OCI-LY7 (cell line): Measurements from ENCODE around the gene RPL27A. TPM values are rescaled to one million over a fixed set of nuclear protein-coding genes. Genes with fewer than 3 reads are reported as not detected.

Experiments used
- BruUV-seq: library from RNA; stranded (reverse); fragments of 400-500 nt; replicated peaks from 2 replicates; lab custom pipeline; 2021; lab: Mats Ljungman, UMichigan
- CTCF ChIA-PET: fragments of 300-600 bp; sonication (Branson Sonifier 250); formaldehyde crosslinking; loops from one replicate; lab custom pipeline; 2022; ENCODE audit warnings: antibody characterized with exemption; ENCODE audit not compliant: unreplicated experiment; lab: Charles Lee
- POLR2A ChIA-PET: fragments of 300-600 bp; sonication (Branson Sonifier 250); formaldehyde crosslinking; loops from one replicate; lab custom pipeline; 2022; ENCODE audit warnings: antibody characterized with exemption; lab: Charles Lee
- DNase-seq: peaks from one replicate; pipeline ENCODE4 v3.0.0-alpha.2; 2015; ENCODE audit warnings: low spot score
- H2AFZ ChIP-seq: fragments of 200-600 bp; sonication (generic), shearing (Covaris generic); 2 replicates; pipeline ENCODE4 v1.6.1; 2014; ENCODE audit warnings: mild to moderate bottlenecking, antibody characterized with exemption, low read length, moderate library complexity
- H3K27ac ChIP-seq: fragments of 200-600 bp; sonication (generic); 2 replicates; pipeline ENCODE4 v1.5.1; 2014; ENCODE audit warnings: mixed run types, low read depth, mild to moderate bottlenecking, moderate library complexity, low read length, inconsistent platforms; ENCODE audit not compliant: poor library complexity, severe bottlenecking
- H3K36me3 ChIP-seq: fragments of 200-600 bp; sonication (generic); 2 replicates; pipeline ENCODE4 v1.6.1; 2014; ENCODE audit warnings: mild to moderate bottlenecking, antibody characterized with exemption, low read length, moderate library complexity, mixed read lengths; ENCODE audit not compliant: insufficient read depth
- H3K4me1 ChIP-seq: fragments of 200-600 bp; sonication (generic); 2 replicates; pipeline ENCODE4 v1.5.1; 2014; ENCODE audit warnings: mild to moderate bottlenecking, low read length; ENCODE audit not compliant: insufficient read depth, poor library complexity, severe bottlenecking
- H3K4me2 ChIP-seq: fragments of 200-600 bp; sonication (generic); 2 replicates; pipeline ENCODE4 v1.6.1; 2014; ENCODE audit warnings: mild to moderate bottlenecking, low read length
- H3K4me3 ChIP-seq: fragments of 200-600 bp; sonication (generic); 2 replicates; pipeline ENCODE4 v1.5.1; 2014; ENCODE audit warnings: mild to moderate bottlenecking, low read depth, low read length; ENCODE audit not compliant: poor library complexity, severe bottlenecking
- H3K79me2 ChIP-seq: fragments of 200-600 bp; sonication (generic); 2 replicates; pipeline ENCODE4 v1.6.1; 2016; ENCODE audit warnings: low read depth, mild to moderate bottlenecking, low read length, moderate library complexity, mixed read lengths; ENCODE audit not compliant: insufficient read depth
- H3K9me2 ChIP-seq: fragments of 200-600 bp; sonication (generic); 2 replicates; pipeline ENCODE4 v1.6.1; 2016; ENCODE audit warnings: mild to moderate bottlenecking, low read length, mixed read lengths; ENCODE audit not compliant: insufficient read depth
- H3K9me3 ChIP-seq: fragments of 200-600 bp; sonication (generic); 2 replicates; pipeline ENCODE4 v1.6.1; 2014; ENCODE audit warnings: mild to moderate bottlenecking, mixed run types, low read length, mixed read lengths
- H4K20me1 ChIP-seq: fragments of 200-600 bp; sonication (generic); 2 replicates; pipeline ENCODE4 v1.6.1; 2014; ENCODE audit warnings: mild to moderate bottlenecking, antibody characterized with exemption, low read length, moderate library complexity, mixed read lengths; ENCODE audit not compliant: insufficient read depth
- EZH2phosphoT487 ChIP-seq: fragments of 200-600 bp; sonication (generic); IDR thresholded peaks from 2 replicates; pipeline ENCODE4 v1.6.1; 2018; ENCODE audit warnings: low read depth, borderline replicate concordance, mild to moderate bottlenecking, mixed run types, antibody characterized with exemption, low read length, moderate library complexity, mixed read lengths
- intact Hi-C: fragments of 100-400 bp; cut with micrococcal nuclease; formaldehyde crosslinking; loops from one replicate; pipeline ENCODE4 v1.10.0; 2022; ENCODE audit not compliant: unreplicated experiment
- total RNA-seq, 2 experiments: library from RNA; depleted of rRNA in 1 of 2; stranded (reverse); fragments of >200 nt in 1 of 2; shearing (Covaris generic) in 1 of 2; gene quantifications; 2 replicates each; pipeline ENCODE4 v1.2.3, GENCODE V29; 2014 to 2022
- TF ChIP-seq, protein P1 (sequence below): fragments of 200-600 bp; sonication (generic); conservative IDR thresholded peaks from 2 replicates; pipeline ENCODE4 v1.5.1; 2014; ENCODE audit warnings: mild to moderate bottlenecking, antibody characterized with exemption, low read length, moderate library complexity, mixed read lengths

Gene RPL27A
- total RNA-seq, 2 experiments from 2014 or later = 1,593 to 2,753 TPM

DNA sequence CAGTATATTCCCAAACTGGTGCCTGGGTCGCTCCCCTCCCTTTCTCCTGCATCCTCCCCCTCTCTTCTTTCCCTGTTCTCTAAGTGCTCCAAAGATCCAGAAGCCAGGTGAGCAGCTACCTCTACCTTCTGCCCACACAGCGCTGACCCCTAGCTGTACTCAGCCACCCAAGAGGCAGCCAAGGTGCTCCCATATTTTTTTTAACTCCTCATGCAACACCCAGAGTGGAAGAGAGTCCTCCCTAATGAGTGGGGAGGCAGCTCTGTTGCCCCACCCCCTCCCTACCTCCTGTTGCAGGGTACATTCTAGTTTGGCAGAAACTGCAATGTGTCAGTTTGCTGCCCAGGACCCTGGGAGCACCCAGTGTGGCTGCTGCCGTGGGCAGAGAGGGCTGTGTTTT is 40.2 kb downstream of the RPL27A start:
- no peaks in the 10 kb centered on the region for H3K79me2 ChIP-seq
- H4K20me1 ChIP-seq = no peaks in the 10 kb centered on the region
- H3K36me3 ChIP-seq = no peaks in the 10 kb centered on the region
- no peak overlapping the region for H2AFZ ChIP-seq
- no peaks in the 10 kb centered on the region for H3K4me1 ChIP-seq
- H3K9me2 ChIP-seq = no peaks in the 10 kb centered on the region
- TF ChIP-seq, protein P1, sequence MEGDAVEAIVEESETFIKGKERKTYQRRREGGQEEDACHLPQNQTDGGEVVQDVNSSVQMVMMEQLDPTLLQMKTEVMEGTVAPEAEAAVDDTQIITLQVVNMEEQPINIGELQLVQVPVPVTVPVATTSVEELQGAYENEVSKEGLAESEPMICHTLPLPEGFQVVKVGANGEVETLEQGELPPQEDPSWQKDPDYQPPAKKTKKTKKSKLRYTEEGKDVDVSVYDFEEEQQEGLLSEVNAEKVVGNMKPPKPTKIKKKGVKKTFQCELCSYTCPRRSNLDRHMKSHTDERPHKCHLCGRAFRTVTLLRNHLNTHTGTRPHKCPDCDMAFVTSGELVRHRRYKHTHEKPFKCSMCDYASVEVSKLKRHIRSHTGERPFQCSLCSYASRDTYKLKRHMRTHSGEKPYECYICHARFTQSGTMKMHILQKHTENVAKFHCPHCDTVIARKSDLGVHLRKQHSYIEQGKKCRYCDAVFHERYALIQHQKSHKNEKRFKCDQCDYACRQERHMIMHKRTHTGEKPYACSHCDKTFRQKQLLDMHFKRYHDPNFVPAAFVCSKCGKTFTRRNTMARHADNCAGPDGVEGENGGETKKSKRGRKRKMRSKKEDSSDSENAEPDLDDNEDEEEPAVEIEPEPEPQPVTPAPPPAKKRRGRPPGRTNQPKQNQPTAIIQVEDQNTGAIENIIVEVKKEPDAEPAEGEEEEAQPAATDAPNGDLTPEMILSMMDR = no peak
- TF ChIP-seq EZH2phosphoT487 = no peak
- no TSS peak for BruUV-seq
- no peak overlapping the region for H3K4me2 ChIP-seq
- intact Hi-C loops = no loop called here
- no peaks in the 10 kb centered on the region for H3K9me3 ChIP-seq
- no peak overlapping the region for H3K4me3 ChIP-seq
- no peak for DNase-seq
- CTCF ChIA-PET = no interaction called here
- POLR2A ChIA-PET = no interaction called here
- no peak overlapping the region for H3K27ac ChIP-seq

DNA sequence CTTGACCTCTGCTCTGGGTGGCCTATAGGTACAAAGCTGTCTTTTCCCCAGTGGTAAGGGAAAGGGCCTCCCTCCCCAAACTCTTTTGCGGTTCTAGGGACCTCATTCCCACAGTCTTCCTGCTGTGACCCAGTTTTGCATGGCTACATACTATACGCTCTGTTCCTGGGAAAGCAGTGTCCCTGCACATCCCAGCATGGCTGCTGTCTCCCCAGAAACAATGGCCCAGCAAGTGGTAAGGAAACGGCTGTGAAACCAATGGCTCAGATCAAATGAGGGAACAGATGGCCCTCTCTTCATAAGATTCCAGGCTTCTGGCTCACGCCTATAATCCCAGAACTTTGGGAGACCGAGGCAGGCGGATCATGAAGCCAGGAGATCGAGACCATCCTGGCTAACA is 41.1 kb downstream of the RPL27A start:
- no peak overlapping the region for H3K27ac ChIP-seq
- DNase-seq = no peak
- no peaks in the 10 kb centered on the region for H3K79me2 ChIP-seq
- POLR2A ChIA-PET = no interaction called here
- H3K4me3 ChIP-seq = no peak overlapping the region
- H3K36me3 ChIP-seq = no peaks in the 10 kb centered on the region
- TF ChIP-seq, protein P1 = no peak
- TF ChIP-seq EZH2phosphoT487 = no peak
- H2AFZ ChIP-seq = no peak overlapping the region
- no peaks in the 10 kb centered on the region for H4K20me1 ChIP-seq
- CTCF ChIA-PET = no interaction called here
- H3K9me3 ChIP-seq = no peaks in the 10 kb centered on the region
- H3K4me1 ChIP-seq = no peaks in the 10 kb centered on the region
- no peaks in the 10 kb centered on the region for H3K9me2 ChIP-seq
- BruUV-seq = no TSS peak
- no peak overlapping the region for H3K4me2 ChIP-seq
- intact Hi-C loops = no loop called here

DNA sequence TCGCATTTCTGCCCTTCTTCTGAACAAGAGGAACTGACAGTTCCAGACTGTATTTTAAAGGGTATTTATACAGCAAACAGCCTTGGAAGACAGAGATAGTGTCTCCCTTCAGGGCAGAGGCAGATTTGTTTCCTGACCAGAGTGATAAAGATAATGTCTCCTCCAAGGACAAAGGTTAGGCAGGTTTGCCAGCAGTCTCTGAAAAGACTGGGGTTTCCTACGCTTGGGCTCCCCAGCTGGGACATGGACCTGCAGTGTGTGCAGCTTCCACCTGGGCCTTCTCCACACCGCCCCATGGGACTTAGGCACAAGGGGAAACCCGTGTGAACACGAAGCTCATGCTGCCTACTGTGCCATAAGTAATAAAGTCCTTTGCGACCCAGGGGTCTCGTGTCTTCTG is 42.1 kb downstream of the RPL27A start:
- no peaks in the 10 kb centered on the region for H3K36me3 ChIP-seq
- H3K4me2 ChIP-seq = no peak overlapping the region
- CTCF ChIA-PET = no interaction called here
- no peak overlapping the region for H2AFZ ChIP-seq
- no peak overlapping the region for H3K27ac ChIP-seq
- no peaks in the 10 kb centered on the region for H4K20me1 ChIP-seq
- H3K4me3 ChIP-seq = no peak overlapping the region
- no peaks in the 10 kb centered on the region for H3K9me2 ChIP-seq
- no peaks in the 10 kb centered on the region for H3K4me1 ChIP-seq
- H3K9me3 ChIP-seq = no peaks in the 10 kb centered on the region
- no TSS peak for BruUV-seq
- no peak for DNase-seq
- no peaks in the 10 kb centered on the region for H3K79me2 ChIP-seq
- intact Hi-C loops = no loop called here
- no peak for TF ChIP-seq EZH2phosphoT487
- TF ChIP-seq, protein P1 = no peak
- POLR2A ChIA-PET = no interaction called here
